Renal pelvis (tissue), 4 donors: ENCODE measurements around the gene FAM111A. TPM values are rescaled to one million over a fixed set of nuclear protein-coding genes. Genes with fewer than 3 reads are reported as not detected.

Experiments used
- DNase-seq: peaks from one replicate; pipeline ENCODE4 v3.0.0-alpha.2; 2013
- polyA plus RNA-seq, 3 donors: library from polyadenylated mRNA; unstranded; fragments of 120-200 nt; gene quantifications; one replicate each; pipeline ENCODE4 v1.2.1, GENCODE V29; 2013; ENCODE audit not compliant: insufficient read length in 3 of 3

FAM111A gene
- polyA plus RNA-seq, 3 donors = 43.6 to 86.0 (median 83.1) TPM

DNA sequence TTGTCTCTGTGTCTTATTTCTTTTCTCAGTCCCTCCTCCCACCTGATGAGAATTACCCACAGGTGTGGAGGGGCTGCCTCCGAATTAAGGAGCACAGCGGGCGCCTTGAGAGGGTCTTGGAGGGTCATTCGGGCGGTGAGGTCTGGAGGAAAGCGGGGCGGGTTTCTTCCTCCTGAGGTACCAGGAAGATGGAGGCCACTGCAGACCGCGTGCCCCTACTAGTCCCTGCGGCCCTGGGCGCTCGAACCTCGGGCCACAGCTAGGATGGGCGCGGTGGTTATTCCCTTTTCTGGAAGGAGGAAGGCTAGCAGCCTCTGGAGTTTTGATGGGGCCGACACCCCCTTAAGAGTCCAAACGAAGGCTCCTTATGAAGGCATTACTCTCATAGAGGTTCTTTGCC lies 5.5 kb upstream of the FAM111A start:
- DNase-seq = no peak

- no peak for DNase-seq
Measured at GRCh38 chr11:59138643-59139042, 4.0 kb upstream of the FAM111A start.

GRCh38 chr11:59141191-59141590 lies 1.5 kb upstream of the FAM111A start:
- DNase-seq = no peak

DNA sequence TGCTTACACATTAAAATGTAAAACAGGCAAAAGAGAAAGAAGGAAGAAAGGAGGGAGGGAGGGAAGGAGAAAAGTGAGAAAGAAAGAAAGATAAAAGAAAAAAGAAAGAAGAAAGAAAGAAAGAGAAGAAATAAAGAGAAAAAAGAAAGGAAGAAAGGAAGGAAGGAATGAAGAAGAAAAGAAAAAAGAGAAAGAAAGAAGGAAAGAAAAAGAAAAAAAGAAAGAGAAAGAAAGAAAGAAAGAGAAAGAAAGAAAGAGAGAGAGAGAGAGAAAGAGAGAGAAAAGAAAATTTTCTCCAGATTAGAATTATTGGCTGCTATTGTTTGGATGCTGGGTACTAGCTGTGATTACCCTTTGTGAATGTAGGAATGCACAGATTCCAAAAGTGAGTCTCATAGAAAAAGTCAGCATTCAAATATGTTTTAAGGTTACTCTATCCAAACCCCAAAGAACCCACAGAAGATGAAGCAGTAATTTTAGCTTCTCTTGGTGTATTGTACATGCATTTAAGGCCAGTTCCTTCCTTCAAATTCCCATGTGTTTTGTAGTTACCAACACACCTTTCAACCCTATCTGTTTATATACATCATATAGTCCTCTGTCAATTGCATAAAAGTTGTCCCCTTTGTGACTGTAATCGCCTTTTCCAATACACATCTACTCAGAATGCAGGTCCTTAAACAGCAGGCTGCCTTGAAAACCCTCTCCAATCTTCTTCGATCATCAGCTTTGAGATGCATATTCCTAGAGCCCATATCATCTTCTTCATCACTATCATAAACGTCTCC lies 789 bp upstream of the FAM111A start:
- DNase-seq = no peak

DNA sequence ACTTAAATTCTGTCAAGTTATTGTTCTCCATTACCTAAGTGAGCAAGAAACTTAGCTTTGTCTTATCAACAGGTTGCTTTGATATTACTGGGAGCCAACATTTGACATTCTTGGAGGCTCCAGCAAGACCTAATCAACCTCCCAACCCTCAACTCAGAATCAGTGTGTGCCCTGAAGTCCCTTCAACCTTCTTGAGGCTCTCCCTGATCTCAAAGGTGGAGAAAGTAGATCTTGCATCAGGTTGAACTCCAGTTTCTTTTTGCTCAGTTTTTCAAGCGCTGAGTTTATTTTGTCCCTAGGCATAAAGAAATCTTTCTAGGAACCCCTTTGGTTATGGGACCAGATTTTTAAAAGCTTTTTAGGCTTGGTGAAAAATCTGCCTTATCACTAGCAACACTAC lies 1.4 kb downstream of the FAM111A start:
- no peak for DNase-seq

GRCh38 chr11:59144579-59145345 lies 2.1 kb downstream of the FAM111A start:
- DNase-seq = peak; percentile 88

- DNase-seq = no peak
Measured at GRCh38 chr11:59145534-59145933, 2.9 kb downstream of the FAM111A start.

- DNase-seq = no peak
Measured at GRCh38 chr11:59151761-59152160, 9.1 kb downstream of the FAM111A start.

GRCh38 chr11:59152312-59152951 lies 9.8 kb downstream of the FAM111A start:
- no peak for DNase-seq

- no peak for DNase-seq
Measured at GRCh38 chr11:59154610-59155009, 12.0 kb downstream of the FAM111A start.

- no peak for DNase-seq
Measured at GRCh38 chr11:59157433-59157832, 14.8 kb downstream of the FAM111A start.

DNA sequence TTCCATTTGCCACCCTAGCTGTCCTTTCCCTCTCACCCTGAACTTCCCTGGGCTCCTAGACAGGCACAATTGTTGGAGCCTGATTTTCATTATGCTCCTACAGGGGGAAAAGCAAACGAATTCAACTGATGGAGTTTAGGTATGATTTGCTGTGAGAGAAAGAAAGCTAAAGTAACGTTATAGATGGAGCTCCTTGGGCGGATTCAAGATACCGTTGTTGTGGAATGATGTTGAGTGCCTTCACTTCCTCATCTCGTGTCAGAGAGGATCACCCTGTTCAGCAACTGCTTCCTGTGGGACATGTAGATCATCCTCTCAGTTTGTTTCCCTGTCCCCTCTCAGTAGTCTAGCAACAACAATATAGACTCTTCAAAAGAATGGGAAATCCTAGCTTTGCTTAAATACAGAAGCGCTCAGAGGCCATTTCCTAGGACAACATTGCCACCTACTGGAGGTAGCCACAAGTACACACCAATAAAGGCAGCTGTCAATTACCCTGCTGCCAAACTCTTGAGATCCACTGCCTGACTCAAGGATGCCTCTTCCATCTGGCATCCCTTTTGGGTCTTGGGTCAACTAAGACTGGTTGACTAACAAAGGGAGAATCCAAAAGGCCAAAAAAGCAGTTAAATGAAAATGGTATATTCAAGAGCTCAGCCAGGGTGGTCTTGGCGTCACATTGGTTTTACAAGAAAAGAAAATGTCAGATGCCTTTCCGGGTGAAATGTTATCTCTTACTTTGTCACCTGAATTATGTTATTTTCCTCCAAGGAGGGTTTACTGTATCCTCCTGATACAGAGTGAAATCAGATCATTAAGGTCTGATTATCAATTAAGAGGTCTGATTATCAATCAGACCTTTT lies 15.8 kb downstream of the FAM111A start:
- DNase-seq = peak; percentile 71

DNA sequence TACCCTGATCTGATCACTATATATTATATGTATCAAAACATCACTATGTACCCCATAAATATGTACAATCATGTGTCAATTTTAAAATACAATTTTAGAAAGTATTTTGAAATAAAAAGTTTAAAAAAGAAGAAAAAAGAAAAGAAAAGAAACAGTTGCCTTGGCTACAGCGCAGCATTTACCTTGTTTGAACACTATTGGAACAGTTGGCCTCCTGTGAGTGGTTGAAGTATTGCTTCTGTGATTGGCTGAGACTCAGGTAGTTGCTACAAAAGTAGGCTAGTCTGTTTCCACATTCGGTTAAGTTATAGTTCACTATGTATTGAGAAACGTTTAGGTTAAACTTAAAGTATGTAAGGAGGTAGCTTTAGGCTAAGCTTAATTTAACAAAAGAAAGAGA lies 21.4 kb downstream of the FAM111A start:
- DNase-seq = no peak

GRCh38 chr11:59171508-59172322 lies 29.1 kb downstream of the FAM111A start, which contains the start of gene DTX4:
Gene DTX4 (plus strand): TSS chr11:59172132. CDS start chr11:59172596, 464 bp downstream.
- DNase-seq = peak; percentile 92

DNA sequence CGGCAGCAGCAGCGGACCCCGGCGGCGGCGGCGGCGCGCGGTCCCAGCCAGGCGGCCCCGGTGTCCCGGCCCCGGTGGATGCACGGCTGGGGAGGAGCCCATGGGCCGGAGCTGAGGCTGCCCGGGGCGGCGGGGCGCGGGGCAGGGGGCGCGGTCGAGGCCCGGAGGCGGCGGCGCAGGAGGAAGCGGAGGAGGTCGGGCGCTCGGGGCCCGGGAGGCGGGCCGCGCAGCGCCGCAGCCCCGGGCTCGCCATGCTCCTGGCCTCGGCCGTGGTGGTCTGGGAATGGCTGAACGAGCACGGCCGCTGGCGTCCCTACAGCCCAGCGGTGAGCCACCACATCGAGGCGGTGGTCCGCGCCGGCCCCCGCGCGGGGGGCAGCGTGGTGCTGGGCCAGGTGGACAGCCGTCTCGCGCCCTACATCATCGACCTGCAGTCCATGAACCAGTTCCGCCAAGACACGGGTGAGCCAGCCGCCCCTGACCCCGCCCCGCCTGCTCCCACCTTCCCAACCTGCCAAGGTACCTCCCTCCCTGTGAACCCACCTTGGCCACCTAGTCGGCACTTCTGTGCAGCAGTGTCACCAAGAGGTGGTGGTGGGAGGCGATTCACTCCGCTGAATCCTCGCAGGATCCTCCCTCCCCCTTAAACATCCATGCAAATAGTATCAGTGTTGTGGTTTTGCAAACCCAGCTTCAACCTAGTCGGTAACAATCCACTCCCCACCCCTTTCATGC lies 29.9 kb downstream of the FAM111A start:
- DNase-seq = peak; percentile 34

DNA sequence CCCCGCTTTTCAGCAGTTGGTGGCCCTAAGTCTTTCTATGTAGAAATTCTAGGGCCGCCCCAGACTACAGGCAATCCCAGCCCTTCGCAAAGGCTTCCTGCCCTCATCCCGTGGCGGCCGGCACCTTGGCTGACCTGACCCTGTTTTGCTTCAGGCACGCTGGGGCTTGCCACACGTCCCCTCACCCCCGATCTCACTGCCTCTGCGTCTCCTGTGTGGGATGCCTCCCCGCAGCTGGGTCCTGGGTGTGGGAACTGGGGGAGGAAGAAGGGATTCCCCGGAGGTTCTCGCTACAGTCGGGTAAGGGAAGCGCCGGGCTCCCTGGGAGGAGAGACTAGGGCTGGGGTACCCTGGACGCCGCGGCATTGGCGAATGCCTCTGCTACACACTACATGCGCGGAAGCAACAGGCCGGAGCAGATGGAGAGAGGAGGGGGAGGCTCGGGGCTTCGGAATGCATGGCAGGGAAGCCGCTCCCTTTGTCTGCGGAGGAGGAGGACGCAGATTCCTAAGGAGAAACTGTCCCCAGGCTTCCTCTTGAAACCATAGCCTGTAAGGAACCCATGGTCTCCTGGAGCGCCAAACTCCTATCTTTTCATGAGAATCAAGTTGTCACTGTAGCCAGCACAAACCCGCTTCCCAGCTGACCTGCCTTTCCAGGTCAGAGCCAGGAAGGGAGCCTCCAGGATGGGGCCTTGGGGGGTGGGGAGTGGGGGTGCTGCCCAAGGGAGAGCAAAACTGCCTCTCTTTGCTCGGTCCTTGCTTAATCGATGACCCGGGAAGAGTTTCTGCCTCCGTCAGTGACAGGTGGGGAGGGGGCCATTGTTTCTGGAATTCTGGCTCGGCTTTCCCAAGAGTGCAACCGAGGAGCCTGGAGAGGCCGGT lies 30.7 kb downstream of the FAM111A start:
- peak; percentile 74 for DNase-seq

DNA sequence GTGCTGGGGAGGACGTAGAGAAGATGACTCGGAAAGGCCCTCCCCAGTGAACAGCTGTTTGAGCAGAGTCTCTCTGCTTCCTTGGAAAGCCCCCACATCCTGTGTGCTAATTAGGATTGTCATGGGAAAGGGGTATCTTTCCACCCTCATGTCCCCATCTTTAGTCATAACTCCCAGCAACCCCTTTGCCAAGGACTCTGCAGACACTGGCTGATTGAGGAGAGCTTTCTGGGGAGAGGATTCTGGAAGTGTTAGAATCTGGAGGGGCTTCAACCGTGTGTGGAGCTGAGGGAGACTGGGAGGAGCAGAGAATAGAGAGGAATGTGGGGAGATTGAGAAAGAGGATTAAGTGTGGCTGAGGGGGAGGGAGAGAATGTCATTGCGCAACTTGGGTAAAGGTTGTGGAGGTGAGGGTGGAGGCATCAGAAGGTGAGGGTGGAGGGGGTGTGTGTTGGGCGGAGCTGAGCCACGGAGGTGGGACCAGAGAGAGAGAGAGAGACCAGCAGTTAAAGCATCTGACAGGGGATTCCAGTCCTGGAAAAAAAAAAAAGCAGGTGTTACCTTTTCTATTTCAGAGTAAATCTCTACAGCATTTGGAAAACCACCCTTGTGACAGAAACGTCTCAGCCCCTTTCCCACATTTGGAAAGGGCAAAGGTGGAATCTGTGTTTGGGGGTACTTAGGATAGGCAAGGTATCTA lies 31.5 kb downstream of the FAM111A start:
- DNase-seq = peak; percentile 27

- DNase-seq = no peak
Measured at GRCh38 chr11:59174664-59175033, 32.0 kb downstream of the FAM111A start.
